AG09309 (cell line): ENCODE data around the gene KHDC3L.

ENCODE experiments used
- DNase-seq: peaks from one replicate; pipeline ENCODE4 v3.0.0-alpha.2; 2010; ENCODE audit warnings: low read depth
- H3K4me3 ChIP-seq: 2 replicates; pipeline ENCODE4 v1.5.1; 2011; ENCODE audit warnings: mild to moderate bottlenecking, low read depth, low read length, moderate library complexity; ENCODE audit not compliant: control insufficient read depth
- TF ChIP-seq, protein P1 (sequence below): IDR thresholded peaks from 2 replicates; pipeline ENCODE4 v1.5.1; 2011; ENCODE audit warnings: mild to moderate bottlenecking, low read depth, low read length, inconsistent platforms; ENCODE audit not compliant: insufficient read depth, control insufficient read depth; ENCODE audit errors: missing control alignments

KHDC3L gene

DNA sequence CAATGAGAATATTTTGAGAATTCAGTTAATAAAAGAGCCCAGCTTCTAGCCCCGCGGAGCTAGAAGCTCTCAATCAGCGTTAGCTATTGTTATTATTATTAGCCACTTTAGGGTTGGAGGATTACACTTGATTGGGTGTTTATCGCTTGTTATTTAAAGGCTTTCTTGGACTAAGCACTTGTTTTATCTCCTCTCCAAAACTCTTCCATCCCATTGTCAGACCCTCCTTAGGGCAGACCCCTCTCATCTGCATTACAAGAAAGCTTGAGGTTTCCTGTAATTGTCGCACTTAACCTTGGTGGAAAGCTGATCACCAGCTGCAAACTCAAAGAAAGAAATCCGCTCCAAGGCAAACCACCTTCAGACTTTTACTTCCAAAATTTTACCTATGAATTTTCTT, 13.1 kb upstream of the KHDC3L start:
- H3K4me3 ChIP-seq = no peak overlapping the region
- TF ChIP-seq, protein P1, sequence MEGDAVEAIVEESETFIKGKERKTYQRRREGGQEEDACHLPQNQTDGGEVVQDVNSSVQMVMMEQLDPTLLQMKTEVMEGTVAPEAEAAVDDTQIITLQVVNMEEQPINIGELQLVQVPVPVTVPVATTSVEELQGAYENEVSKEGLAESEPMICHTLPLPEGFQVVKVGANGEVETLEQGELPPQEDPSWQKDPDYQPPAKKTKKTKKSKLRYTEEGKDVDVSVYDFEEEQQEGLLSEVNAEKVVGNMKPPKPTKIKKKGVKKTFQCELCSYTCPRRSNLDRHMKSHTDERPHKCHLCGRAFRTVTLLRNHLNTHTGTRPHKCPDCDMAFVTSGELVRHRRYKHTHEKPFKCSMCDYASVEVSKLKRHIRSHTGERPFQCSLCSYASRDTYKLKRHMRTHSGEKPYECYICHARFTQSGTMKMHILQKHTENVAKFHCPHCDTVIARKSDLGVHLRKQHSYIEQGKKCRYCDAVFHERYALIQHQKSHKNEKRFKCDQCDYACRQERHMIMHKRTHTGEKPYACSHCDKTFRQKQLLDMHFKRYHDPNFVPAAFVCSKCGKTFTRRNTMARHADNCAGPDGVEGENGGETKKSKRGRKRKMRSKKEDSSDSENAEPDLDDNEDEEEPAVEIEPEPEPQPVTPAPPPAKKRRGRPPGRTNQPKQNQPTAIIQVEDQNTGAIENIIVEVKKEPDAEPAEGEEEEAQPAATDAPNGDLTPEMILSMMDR = no peak
- no peak for DNase-seq

DNA sequence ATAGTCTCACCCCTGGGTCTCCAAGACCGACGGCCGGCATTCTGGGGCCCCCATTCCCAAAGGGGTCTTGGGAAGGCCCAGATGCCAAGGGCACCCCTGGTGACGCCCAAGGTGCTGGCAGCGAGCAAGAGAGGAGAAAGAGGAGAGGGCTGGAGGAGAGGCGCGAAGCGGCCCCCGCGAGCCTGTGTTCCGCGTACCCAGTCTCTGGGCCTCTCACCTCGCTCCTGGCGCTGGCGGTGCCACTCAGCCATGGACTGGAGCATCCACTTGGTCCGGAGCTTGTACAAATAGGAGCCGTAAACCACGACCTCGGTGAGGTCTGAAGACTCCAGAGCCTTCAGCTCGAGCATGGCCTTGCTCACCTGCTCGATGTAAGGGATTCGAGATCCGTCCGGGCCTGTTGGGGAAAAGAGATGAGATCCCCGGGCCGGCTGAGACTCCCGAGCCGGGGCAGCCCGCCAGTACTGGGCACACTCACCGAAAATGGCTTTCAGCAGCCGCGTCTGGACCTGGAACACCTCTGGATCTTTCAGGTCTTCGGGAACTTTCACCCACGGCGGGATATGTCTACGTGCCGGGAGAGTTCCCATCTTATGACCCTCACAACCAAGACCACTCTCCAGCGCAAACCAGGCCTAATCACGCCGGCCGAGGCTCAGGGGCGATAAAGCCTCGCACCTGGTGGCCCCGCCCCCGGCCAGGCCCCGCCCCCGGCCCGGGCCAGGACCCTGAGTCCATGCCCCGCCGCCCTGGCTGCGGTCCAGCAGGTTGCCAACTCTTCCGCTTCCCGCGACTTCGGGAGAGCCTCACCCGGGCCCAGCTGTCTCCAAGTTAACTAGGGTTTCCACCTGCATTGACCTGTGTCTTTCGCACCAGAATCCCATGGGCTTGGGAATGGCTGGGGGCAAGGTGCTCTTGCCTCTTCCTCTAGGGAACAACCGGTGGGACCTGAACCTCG, 8.5 kb upstream of the KHDC3L start, which contains the start of gene DPPA5:
Gene DPPA5, minus strand, starts transcription at position 641 of the 958 bp plus-strand sequence. Its CDS starts 51 bp downstream, at position 590.
- TF ChIP-seq, protein P1 = no peak
- no peak for DNase-seq
- H3K4me3 ChIP-seq = no peak within 1 kb of the TSS

DNA sequence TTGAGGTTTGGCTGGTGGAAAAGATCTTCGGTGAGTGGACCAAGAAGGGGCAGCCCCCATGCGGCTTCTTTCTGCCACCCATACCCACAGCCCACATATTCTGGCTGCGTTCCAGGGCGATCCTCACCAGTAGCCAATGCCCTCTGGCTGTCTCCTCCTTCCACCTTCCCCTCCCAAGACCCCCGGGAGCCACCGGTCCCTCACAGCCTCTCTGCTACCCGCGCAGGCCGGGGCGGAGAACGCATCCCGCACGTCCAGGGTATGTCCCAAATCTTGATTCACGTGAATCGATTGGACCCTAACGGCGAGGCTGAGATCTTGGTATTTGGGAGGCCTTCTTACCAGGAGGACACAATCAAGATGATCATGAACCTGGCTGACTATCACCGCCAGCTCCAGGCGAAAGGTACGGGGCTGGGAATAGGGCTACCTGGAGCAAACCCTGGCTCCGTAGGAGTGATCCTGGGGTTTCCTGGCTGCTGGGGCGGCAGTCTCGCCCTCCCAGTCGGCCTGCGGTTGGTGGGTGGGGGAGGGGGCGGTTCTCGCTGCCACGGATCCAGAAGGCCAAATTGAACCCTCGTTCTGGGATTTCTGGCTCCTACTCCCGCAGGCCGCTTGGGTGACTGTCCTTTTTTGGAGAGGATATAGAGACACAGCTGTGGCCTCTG, 545 bp downstream of the KHDC3L start:
- TF ChIP-seq, protein P1 = no peak
- no peak overlapping the region for H3K4me3 ChIP-seq
- no peak for DNase-seq

DNA sequence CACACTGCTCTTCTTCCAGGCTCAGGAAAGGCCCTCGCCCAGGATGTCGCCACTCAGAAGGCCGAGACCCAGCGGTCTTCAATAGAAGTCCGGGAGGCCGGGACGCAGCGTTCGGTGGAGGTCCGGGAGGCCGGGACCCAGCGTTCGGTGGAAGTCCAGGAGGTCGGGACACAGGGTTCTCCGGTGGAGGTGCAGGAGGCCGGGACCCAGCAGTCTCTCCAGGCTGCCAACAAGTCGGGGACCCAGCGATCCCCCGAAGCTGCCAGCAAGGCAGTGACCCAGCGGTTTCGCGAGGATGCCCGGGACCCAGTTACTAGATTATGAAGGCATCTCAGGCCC, 1.0 kb downstream of the KHDC3L start:
- TF ChIP-seq, protein P1 = no peak
- DNase-seq = no peak
- no peak overlapping the region for H3K4me3 ChIP-seq

DNA sequence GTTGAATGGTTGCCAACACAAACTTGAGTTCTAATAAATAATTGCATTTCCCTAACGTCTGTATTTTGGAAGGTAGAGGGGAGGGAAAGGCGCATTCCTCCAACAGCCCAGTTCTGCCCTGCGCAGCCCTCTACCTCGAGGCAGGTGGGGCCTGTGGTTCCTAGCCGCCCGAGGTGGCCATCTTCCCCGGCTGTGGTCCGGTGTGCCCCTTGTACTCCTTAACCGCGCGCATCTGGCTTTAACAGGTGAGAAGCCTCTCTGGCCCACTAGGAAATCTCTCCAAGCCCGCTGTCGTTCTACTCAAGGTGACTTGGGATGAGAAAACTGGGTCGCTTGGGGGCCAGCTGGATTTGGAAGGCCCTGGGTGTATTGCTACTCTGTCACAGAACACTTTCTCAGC, 1.7 kb downstream of the KHDC3L start:
- TF ChIP-seq, protein P1 = no peak

DNA sequence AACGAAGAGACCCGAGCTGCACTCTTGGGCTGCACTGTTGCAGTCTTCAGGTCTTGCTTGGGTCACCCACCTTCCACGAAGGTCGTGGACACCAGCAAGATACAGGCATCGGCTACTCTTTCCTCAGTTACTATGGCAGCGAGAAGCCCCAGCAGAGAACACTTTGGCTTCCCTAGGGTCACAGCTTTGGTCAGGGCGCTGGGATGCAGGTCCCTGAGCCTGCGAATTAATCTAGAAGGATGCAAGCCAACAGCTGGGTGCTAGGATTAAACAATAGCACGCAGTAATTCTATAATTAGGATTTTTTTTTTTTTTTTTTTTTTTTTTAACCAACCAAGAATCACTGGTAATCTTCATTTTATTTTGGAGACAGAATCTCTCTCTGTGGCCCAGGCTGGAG, 2.1 kb downstream of the KHDC3L start:
- no peak overlapping the region for H3K4me3 ChIP-seq
- no peak for DNase-seq
- TF ChIP-seq, protein P1 = no peak

More for the DNA sequence above, 1.7 kb downstream of the KHDC3L start:
- DNase-seq = no peak
- no peak overlapping the region for H3K4me3 ChIP-seq
